ENCODE results near the gene SNX3. TPM values are rescaled to one million over a fixed set of nuclear protein-coding genes. Genes with fewer than 3 reads are reported as not detected.
"Not testable (repeated sequence)": the region's sequence is repeated elsewhere in the genome, so short reads cannot be mapped to it uniquely, and the experiment has no call there.

The SNX3 gene
- 216 and 235 TPM in 2 replicates for total RNA-seq

- peak; percentile 45 for DNase-seq (ENCODE audit: extremely low read depth, low read depth, low spot score)
Observed at GRCh38 chr6:108260809-108261569, at the start of gene SNX3. Gene SNX3 (minus strand): TSS chr6:108261040. CDS start chr6:108260921, 119 bp downstream.

GRCh38 chr6:108309844-108310243 is 49.0 kb upstream of the SNX3 start:
- no peak for DNase-seq (ENCODE audit: extremely low read depth, low read depth, low spot score)

GRCh38 chr6:108308641-108309040 is 47.8 kb upstream of the SNX3 start:
- DNase-seq (ENCODE audit: extremely low read depth, low read depth, low spot score), result not testable (repeated sequence)

- DNase-seq (ENCODE audit: extremely low read depth, low read depth, low spot score), result no peak
Observed at GRCh38 chr6:108304646-108305045, 43.8 kb upstream of the SNX3 start.

- DNase-seq (ENCODE audit: extremely low read depth, low read depth, low spot score), result no peak
Observed at GRCh38 chr6:108302386-108302785, 41.5 kb upstream of the SNX3 start.

- no peak for DNase-seq (ENCODE audit: extremely low read depth, low read depth, low spot score)
Observed at GRCh38 chr6:108295676-108296075, 34.8 kb upstream of the SNX3 start.

- peak; percentile 31 for DNase-seq (ENCODE audit: extremely low read depth, low read depth, low spot score)
Observed at GRCh38 chr6:108294727-108295625, 34.1 kb upstream of the SNX3 start, which contains the start of gene AFG1L. Gene AFG1L (plus strand): TSS chr6:108295054. CDS start chr6:108295080, 26 bp downstream.

- DNase-seq (ENCODE audit: extremely low read depth, low read depth, low spot score), result no peak
Observed at GRCh38 chr6:108294297-108294726, 33.5 kb upstream of the SNX3 start.

- DNase-seq (ENCODE audit: extremely low read depth, low read depth, low spot score), result no peak
Observed at GRCh38 chr6:108293527-108294296, 32.9 kb upstream of the SNX3 start.

- not testable (repeated sequence) for DNase-seq (ENCODE audit: extremely low read depth, low read depth, low spot score)
Observed at GRCh38 chr6:108292561-108292960, 31.7 kb upstream of the SNX3 start.

- DNase-seq (ENCODE audit: extremely low read depth, low read depth, low spot score), result no peak
Observed at GRCh38 chr6:108291091-108291490, 30.3 kb upstream of the SNX3 start.

- no peak for DNase-seq (ENCODE audit: extremely low read depth, low read depth, low spot score)
Observed at GRCh38 chr6:108288742-108289141, 27.9 kb upstream of the SNX3 start.

GRCh38 chr6:108287373-108287772 is 26.5 kb upstream of the SNX3 start:
- DNase-seq (ENCODE audit: extremely low read depth, low read depth, low spot score), result no peak

GRCh38 chr6:108286366-108286765 is 25.5 kb upstream of the SNX3 start:
- DNase-seq (ENCODE audit: extremely low read depth, low read depth, low spot score), result no peak

GRCh38 chr6:108285381-108285780 is 24.5 kb upstream of the SNX3 start:
- DNase-seq (ENCODE audit: extremely low read depth, low read depth, low spot score), result no peak

GRCh38 chr6:108277831-108278230 is 17.0 kb upstream of the SNX3 start:
- no peak for DNase-seq (ENCODE audit: extremely low read depth, low read depth, low spot score)

GRCh38 chr6:108277295-108277694 is 16.5 kb upstream of the SNX3 start:
- DNase-seq (ENCODE audit: extremely low read depth, low read depth, low spot score), result no peak

- DNase-seq (ENCODE audit: extremely low read depth, low read depth, low spot score), result no peak
Observed at GRCh38 chr6:108275976-108276375, 15.1 kb upstream of the SNX3 start.

- no peak for DNase-seq (ENCODE audit: extremely low read depth, low read depth, low spot score)
Observed at GRCh38 chr6:108274546-108274945, 13.7 kb upstream of the SNX3 start.

GRCh38 chr6:108269955-108270354 is 9.1 kb upstream of the SNX3 start:
- not testable (repeated sequence) for DNase-seq (ENCODE audit: extremely low read depth, low read depth, low spot score)

- no peak for DNase-seq (ENCODE audit: extremely low read depth, low read depth, low spot score)
Observed at GRCh38 chr6:108268845-108269244, 8.0 kb upstream of the SNX3 start.
